ENCODE results near the gene RALGAPA2.

DNA sequence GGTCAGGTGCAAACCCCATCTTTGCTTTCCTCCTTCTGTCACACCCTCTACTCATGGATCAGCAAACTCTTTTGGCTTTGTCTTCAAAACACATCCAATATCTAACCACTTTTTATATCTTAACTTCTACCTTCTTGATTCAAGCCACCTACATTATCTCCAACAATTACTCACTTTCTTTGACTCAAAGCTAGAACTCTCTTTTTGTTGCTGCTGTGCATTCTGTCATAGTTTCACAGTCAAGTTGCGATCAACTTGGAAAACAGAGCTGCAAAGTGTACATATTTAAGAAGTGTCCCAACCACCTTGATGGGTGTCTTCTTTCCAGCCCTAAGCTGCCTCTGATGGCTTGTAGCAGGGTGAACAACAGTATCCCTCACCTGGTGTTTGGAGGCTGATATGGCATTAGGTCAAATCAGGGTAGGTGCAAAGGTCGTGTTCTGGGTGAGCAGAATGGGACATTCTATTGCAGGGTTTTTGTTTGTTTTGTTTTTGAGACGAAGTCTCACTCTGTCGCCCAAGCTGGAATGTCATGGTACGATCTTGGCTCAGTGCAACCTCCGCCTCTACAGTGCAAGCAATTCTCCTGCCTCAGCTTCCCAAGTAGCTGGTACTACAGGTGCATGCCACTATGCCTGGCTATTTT is 43.4 kb upstream of the RALGAPA2 start:
- no peak for TF ChIP-seq CTCF (IDR thresholded peaks at IDR 0.05)
- TF ChIP-seq POLR2A (IDR thresholded peaks at IDR 0.05): no peak

Measured in tibial nerve (tissue), 3 donors.